Mammary epithelial cell (primary cell): Measurements from ENCODE around the gene KRT38.

Experiments used
- CTCF ChIP-seq, 2 donors: IDR thresholded peaks in 1 of 2; conservative IDR thresholded peaks in 1 of 2; 2 replicates each; pipeline ENCODE4 v1.5.1; 2011 to 2012; ENCODE audit warnings: inconsistent platforms in 2 of 2, low read length in 2 of 2, mild to moderate bottlenecking in 2 of 2, control low read depth in 1 of 2, low read depth in 1 of 2; ENCODE audit not compliant: insufficient read depth in 1 of 2; ENCODE audit errors: extremely low read depth in 1 of 2
- EZH2 ChIP-seq: IDR thresholded peaks from 2 replicates; pipeline ENCODE4 v1.6.1; 2012; ENCODE audit warnings: low read length, inconsistent platforms, borderline replicate concordance

- TF ChIP-seq CTCF (conservative IDR thresholded peaks at IDR 0.05 in 1 of 2, IDR thresholded peaks at IDR 0.05 in 1 of 2; ENCODE audit: extremely low read depth in 1 of 2, insufficient read depth in 1 of 2, low read depth in 1 of 2, low read length in 2 of 2) (no peak), EZH2 (no peak)
Observed at GRCh38 chr17:41481036-41481435, 40.3 kb upstream of the KRT38 start, which contains the start of gene KRT35.
